H4 (cell line): ENCODE data around the gene SFMBT1. TPM values are rescaled to one million over a fixed set of nuclear protein-coding genes. Genes with fewer than 3 reads are reported as not detected.
A peak's percentile ranks its signal among the peaks of the same experiment; 100 is the strongest.

ENCODE experiments used
- DNase-seq: peaks from one replicate; pipeline ENCODE4 v3.0.0-alpha.2; 2015; ENCODE audit warnings: low spot score
- total RNA-seq: library from RNA; depleted of rRNA; stranded (reverse); fragments of >200 nt; shearing (Covaris generic); gene quantifications from 2 replicates; pipeline ENCODE4 v1.2.3, GENCODE V29; 2014; rRNA removed

The SFMBT1 gene, protein sequence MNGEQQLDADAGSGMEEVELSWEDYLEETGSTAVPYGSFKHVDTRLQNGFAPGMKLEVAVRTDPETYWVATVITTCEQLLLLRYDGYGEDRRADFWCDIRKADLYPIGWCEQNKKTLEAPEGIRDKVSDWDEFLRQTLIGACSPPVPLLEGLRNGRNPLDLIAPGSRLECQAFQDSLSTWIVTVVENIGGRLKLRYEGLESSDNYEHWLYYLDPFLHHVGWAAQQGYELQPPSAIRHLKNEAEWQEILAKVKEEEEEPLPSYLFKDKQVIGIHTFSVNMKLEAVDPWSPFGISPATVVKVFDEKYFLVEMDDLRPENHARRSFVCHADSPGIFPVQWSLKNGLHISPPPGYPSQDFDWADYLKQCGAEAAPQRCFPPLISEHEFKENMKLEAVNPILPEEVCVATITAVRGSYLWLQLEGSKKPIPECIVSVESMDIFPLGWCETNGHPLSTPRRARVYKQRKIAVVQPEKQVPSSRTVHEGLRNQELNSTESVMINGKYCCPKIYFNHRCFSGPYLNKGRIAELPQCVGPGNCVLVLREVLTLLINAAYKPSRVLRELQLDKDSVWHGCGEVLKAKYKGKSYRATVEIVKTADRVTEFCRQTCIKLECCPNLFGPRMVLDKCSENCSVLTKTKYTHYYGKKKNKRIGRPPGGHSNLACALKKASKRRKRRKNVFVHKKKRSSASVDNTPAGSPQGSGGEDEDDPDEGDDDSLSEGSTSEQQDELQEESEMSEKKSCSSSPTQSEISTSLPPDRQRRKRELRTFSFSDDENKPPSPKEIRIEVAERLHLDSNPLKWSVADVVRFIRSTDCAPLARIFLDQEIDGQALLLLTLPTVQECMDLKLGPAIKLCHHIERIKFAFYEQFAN
- total RNA-seq: 3.5 and 8.0 TPM in 2 replicates

- DNase-seq: peak; percentile 11
Observed at GRCh38 chr3:53045518-53046170, at the start of gene SFMBT1. TSS of gene SFMBT1 (minus strand) at chr3:53046073. CDS start at chr3:52969128, 76,945 bp downstream.

DNA sequence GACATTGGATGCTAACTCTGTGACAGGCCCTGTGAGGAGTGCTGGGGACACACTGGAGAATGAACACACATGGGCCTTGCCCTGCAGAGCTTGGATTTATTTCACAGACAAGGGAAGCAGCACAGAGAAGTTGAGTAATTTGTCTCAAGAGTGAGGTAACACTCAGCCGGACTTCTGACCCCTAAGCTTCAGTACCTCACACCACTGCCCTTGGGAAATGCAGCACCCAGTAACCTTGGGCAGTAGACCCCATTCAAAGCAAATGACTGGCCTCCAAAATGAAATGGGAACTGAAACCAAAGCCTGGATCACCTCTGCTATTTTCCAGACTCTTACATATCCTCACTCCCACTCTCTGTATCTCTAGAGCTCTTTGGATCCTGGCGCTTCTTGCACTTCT lies 47.1 kb upstream of the SFMBT1 start:
- DNase-seq: no peak

DNA sequence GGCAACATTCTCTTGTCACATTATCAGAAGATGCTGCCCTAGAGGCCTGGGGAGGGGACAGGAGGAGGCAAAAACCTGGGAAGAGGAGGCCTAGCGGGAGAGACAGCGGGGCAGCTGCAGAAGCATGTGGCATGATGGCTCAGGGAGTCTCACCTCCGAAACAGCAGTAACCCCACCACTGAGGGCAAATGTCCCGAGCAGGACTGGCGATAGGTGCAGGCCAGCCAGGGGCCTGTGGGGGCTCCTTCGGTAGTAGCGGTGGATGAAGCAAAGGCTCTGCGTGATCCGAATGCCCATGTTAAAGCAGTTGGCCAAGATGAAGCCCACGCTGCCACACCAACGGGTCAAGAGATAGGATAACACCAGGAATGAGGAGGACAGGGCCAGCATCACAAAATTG lies 46.3 kb upstream of the SFMBT1 start:
- no peak for DNase-seq

GRCh38 chr3:53091011-53091410 lies 45.1 kb upstream of the SFMBT1 start:
- no peak for DNase-seq

- no peak for DNase-seq
Observed at GRCh38 chr3:53089511-53089910, 43.6 kb upstream of the SFMBT1 start.

DNA sequence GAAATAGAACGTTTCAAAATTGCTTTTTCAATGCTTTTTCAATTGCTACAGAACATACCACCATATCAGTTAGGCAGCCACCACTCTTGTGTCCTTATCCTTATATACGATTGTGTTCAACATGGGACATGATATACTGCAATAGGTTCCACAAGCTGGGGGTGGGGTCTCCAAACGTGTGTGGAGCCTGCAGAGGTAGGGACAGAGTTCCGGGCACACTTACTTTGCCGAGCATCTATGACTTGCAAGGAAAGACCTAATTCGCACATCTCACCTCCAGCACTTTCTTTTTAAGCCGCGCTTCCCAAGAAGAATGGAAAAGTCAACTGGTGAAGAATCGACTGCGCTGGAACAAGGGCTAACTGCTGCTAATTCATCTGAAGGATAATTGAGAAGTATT lies 39.6 kb upstream of the SFMBT1 start:
- DNase-seq: no peak

DNA sequence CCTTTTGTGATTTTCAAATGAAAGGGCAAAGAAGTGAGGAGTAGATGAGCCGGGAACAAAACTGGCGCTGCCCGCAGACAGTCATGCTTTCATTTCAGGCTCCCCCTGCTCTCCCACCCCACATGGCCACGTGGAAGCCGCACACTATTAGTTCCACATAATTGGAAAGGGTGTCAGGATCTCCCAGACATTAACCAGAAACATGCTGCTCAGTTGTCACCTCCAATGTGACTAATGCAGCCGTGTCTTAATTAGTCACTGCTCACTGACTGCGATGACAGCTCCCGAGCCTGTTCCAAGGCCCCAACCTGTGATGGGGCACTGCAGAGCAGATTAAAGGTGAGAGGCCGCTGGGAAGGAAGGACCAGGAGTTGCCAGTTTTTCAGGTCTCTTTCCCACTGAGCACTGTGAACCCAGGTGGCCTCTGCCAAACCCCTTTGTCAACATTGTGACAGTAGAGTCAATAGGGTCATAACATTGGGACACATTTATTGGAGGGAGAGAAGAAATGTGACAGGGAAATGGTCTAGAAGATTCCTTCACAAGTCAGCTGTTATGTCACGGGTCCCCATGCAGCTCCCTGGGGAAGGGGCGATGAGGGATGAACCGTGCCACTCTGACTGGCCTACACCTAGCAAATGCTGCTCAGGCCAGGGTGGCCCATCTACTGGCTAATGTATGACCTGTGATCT lies 38.6 kb upstream of the SFMBT1 start:
- no peak for DNase-seq

GRCh38 chr3:53083949-53084309 lies 38.1 kb upstream of the SFMBT1 start:
- no peak for DNase-seq

DNA sequence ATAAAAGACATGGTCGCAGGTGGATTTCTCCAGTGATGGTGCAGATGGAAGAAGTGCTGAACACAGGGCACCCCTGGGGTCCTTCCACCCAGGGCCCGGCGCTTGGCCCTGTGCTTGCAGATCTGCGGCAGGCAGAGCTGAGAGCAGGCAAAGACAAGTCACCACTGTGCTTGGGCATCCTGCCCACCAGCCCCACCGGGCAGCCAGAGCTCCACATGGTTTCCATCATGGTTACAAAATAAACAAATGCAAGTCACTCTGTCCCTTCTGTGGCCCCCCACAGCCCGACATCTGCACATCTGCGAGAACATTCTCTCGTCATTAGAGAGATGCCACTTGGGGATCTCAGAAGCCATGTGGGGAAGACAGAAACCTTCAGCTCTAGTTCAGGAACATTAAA lies 37.6 kb upstream of the SFMBT1 start:
- peak; percentile 43 for DNase-seq

DNA sequence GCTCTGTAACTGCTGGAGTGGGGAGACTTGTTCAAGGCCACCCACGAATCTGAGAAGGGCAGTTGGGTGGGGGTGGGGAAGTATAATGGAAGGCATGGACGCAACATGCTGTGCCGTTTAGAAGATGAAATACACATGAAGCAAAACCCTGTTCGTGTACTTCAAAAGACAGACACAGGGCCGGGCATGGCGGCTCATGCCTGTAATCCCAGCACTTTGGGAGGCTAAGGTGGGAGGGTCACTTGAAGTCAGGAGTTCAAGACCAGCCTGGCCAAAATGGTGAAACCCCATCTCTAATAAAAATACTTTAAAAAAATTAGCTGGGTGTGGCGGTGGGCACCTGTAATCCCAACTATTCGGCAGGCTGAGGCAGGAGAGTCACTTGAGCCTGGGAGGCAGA lies 36.9 kb upstream of the SFMBT1 start:
- no peak for DNase-seq

DNA sequence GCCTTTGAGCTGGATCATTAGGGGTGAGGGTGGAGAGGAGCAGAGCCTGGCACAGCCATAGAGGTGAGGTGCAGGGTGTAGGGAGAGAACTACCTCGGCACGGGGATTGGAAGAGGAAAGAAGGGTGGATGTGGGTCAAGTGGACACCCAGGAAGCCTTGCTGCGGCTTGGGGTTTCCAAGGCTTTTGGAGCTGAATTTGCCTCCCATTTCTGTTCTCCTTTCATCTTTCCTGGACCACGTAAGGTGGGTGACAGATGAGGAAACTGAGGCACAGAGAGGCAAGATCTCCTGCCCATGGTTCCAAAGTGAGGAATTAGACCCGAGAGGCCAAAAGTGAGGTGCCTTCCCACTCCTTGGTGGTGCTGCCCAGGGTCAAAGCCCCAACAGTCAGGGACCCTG lies 35.4 kb upstream of the SFMBT1 start:
- no peak for DNase-seq

GRCh38 chr3:53080612-53081205 lies 34.8 kb upstream of the SFMBT1 start:
- DNase-seq: no peak

DNA sequence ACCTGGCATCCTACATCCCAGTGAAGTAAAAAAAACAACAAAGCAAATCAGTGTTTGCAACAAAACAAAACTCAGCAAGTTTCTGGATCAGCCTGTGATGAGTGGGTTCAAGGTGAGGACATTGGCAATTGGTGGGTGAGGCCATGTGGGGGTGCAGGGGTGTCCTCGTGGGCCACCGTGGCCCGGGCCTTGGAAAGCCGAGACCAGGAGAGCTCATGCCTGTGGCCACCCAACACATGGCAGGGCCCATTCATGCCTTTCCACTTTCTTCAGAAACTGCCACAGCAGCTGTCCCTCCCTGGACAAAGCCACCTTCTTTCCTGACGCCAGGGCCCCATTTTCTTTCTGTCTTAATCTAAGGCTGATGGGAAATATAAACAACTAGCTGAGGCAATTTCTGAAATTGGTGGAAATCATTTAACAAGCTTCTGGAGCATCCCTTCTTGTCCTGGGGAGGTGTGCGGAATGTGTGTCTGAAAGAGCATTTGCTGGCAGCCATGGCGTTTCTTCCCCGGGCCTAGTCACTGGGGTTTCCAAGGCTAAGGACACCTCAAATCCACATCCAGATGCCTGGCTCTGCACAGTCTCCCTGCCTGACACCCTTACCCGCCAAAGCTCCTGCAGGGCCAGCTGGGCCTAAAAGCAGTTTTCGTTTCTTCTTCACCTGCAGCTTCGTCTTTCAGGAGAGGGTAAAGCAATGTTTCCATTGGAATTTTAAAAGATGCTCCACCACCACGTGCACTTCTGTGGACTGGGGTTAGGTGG lies 34.1 kb upstream of the SFMBT1 start:
- DNase-seq: no peak

DNA sequence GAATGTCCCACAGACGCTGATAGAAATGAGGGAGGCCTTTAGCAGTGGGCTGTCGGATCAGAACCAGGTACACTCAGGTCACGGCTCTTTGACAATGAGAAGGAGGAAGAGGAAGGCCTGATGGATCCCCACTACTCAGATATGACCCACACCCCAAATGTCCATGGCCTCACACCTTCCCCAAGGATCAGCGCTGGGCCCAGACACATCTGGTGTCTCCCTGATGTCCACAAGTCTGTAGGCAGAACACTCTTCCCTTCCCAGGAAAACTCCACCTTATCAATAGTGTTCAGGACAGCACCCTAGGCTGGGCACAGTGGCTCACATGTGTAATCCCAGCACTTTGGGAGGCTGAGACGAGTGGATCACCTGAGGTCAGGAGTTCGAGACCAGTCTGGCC lies 33.3 kb upstream of the SFMBT1 start:
- no peak for DNase-seq

DNA sequence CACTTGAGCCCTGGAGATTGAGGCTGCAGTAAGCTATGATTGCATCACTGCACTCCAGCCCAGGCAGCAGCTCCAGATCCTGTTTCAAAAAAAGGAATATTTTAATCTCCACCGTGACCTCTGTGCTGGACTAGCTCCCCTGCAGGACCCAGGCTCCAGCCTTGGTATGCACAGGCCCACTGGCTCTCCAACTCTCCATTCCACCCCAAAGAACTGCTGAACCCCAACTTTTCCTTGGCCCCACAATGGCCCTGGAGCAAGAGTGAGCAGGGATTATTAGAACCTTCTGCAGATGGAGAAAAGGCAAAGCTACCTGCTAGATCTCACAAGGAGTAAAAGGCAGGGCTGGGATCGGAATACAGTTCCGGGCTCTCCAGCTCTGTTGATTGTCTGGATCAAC lies 32.8 kb upstream of the SFMBT1 start:
- no peak for DNase-seq

- DNase-seq: no peak
Observed at GRCh38 chr3:53077476-53078220, 31.8 kb upstream of the SFMBT1 start.

- DNase-seq: no peak
Observed at GRCh38 chr3:53075743-53076140, 29.9 kb upstream of the SFMBT1 start.

DNA sequence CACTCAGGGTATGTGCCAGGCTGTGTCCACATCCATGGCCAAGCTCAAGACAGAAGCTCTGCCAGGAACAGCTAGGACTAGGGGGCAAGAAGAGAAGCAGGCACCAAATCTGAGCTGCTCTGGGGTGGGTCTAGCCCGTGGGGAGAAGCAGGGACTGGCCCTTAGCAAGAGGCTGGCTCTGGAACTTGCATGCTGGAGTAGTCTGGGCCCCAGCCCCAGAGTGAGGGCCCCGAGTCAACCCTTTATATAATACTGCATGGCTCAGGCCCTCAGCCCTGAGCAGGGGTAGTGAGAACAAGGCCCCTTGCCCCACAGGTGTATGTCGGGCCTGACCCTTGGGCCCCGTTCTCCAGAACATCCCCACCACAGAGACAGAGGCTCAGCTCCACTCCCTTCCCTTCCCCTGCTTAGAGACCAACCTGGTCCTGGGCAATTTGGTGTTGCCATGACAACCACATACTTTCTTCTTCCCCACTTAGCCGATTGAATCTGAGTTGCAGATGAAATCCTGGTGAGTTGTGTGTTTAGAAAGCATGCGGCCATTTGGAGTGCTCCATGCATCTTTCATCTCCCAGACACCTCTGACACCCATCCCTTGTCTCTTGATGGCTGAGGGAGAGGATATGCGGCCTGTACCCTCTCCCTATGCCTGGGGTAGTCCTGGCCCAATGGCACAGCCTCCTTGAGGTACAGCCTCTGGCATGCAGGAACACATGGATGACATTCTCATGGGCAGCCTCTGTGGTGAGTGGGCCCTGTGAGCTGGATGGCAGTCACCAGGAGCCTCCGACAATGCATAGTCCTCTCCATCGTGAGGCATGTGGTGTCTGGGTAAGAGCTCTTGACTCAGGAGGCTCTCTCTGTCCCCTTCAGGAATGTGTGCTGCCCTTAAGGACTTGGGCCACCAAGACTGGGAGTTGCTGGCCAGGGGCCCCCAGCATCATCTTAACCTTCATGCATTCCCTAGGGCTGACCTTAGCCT lies 29.2 kb upstream of the SFMBT1 start:
- no peak for DNase-seq

- no peak for DNase-seq
Observed at GRCh38 chr3:53074366-53074696, 28.5 kb upstream of the SFMBT1 start.
